BE2C (cell line): Measurements from ENCODE around the gene NPHP4.

ENCODE experiments used
- DNase-seq: peaks from one replicate; pipeline ENCODE4 v3.0.0-alpha.2; 2020
- H3K27me3 ChIP-seq: fragments of 250-450 bp; sonication (Bioruptor Pico); 2 replicates; pipeline ENCODE4 v1.5.1; 2020; ENCODE audit warnings: mild to moderate bottlenecking
- H3K36me3 ChIP-seq: fragments of 250-450 bp; sonication (Bioruptor Pico); 2 replicates; pipeline ENCODE4 v1.5.1; 2020; ENCODE audit warnings: mild to moderate bottlenecking
- H3K4me1 ChIP-seq: fragments of 250-450 bp; sonication (Bioruptor Pico); 2 replicates; pipeline ENCODE4 v1.5.1; 2020
- H3K4me3 ChIP-seq: 2 replicates; pipeline ENCODE4 v1.5.1; 2011; ENCODE audit warnings: low read depth, low read length
- H3K9me3 ChIP-seq: fragments of 250-450 bp; sonication (Bioruptor Pico); 2 replicates; pipeline ENCODE4 v1.5.1; 2020
- TF ChIP-seq, protein P1 (sequence below): IDR thresholded peaks from 2 replicates; pipeline ENCODE4 v1.5.1; 2012; ENCODE audit warnings: mild to moderate bottlenecking, low read depth, low read length

The NPHP4 gene

DNA sequence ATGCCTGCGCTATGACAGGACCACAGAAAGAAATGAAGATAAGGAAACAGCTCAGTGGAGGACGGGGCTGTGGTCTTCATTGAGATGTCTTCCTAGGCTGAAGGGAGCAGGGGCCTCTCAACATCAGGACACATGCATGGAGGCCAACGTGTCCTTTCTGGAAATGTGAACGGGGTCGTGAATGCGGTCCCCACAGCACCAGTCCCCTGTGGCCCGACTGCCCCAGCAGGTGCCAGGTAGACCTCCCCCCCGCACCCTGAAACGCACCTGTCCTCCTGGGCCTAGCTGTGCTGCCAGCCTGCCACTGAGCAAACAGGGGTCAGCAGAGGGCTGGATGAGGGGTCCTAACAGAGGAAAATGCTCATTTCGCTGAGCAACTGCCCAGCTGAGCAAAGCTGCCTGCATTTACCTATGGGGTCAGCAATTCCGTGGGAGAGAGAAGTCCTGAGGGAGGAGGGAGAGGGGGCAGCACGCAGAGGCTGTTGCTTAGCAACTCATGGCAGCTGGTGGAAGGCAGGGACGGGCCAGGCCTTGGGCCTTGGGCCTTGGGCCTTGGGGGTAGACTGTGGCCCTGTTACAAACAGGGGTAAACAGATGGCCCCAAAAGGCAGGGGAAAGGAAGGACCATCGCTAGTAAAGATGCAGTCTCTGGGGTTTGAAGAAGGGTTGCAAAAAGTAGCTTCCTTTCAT is 77.4 kb downstream of the NPHP4 start:
- DNase-seq = no peak
- Histone ChIP-seq H3K36me3 (no peaks in the 10 kb centered on the region), H3K4me1 (peaks cover 14% of the 10 kb centered on the region), H3K9me3 (no peaks in the 10 kb centered on the region), H3K27me3 (no peaks in the 10 kb centered on the region), H3K4me3 (no peak overlapping the region)
- TF ChIP-seq, protein P1, sequence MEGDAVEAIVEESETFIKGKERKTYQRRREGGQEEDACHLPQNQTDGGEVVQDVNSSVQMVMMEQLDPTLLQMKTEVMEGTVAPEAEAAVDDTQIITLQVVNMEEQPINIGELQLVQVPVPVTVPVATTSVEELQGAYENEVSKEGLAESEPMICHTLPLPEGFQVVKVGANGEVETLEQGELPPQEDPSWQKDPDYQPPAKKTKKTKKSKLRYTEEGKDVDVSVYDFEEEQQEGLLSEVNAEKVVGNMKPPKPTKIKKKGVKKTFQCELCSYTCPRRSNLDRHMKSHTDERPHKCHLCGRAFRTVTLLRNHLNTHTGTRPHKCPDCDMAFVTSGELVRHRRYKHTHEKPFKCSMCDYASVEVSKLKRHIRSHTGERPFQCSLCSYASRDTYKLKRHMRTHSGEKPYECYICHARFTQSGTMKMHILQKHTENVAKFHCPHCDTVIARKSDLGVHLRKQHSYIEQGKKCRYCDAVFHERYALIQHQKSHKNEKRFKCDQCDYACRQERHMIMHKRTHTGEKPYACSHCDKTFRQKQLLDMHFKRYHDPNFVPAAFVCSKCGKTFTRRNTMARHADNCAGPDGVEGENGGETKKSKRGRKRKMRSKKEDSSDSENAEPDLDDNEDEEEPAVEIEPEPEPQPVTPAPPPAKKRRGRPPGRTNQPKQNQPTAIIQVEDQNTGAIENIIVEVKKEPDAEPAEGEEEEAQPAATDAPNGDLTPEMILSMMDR = no peak

DNA sequence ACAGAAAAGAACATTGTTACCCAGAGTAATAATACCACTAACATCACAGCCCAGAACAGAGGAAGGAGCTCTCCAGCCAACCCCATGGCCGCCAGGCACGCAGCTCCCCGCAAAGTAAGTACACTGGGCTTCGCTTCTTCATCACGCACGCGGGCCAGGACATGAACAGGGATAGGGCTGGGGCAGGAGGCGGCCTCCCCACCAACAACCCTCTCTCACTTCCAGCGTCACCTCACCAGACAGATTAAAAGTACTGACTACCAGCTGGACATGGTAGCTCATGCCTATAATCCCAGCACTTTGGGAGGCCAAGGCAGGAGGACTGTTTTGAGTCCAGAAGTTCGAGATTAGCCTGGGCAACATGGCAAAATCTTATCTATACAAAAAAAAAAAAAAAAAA is 78.3 kb downstream of the NPHP4 start:
- no peaks in the 10 kb centered on the region for H3K27me3 ChIP-seq
- no peak overlapping the region for H3K4me3 ChIP-seq
- H3K9me3 ChIP-seq = no peaks in the 10 kb centered on the region
- TF ChIP-seq, protein P1 = no peak
- no peaks in the 10 kb centered on the region for H3K36me3 ChIP-seq
- peaks cover 14% of the 10 kb centered on the region for H3K4me1 ChIP-seq
- no peak for DNase-seq

DNA sequence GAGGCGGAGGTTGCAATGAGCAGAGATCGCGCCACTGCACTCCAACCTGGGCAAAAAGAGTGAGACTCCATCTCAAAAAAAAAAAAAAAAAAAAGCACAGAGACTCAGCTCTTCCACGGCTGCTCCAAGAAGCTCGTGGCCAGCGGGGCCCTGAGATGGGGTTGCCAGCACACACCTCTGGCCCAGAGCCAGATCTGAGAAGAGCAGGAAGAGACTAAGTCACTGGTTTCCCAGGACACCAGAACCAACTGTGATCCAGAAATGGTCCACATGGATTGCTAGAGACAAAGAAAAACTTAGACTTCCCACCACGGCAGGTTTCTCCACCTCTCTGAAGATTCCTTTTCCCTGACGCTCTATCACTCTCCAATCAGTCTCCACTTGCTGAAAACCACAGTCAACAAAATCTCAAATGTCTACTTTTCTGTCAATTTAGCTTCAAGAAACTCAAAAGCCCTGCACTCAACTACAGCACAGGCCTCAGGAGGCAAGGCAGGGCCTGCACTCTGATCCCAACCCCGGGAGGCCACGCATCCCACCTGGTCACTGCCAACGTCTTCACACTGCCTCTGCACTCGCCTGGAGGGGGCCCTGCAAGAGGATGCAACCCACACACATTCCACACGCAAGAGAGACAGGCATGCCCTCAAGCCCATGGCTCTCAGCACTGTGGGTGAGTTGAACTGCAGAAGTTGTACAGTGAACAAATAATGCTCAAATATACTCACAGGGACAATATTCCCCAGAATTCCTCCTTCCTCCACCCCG is 79.0 kb downstream of the NPHP4 start:
- TF ChIP-seq, protein P1 = no peak
- no peaks in the 10 kb centered on the region for H3K36me3 ChIP-seq
- H3K27me3 ChIP-seq = no peaks in the 10 kb centered on the region
- peaks cover 14% of the 10 kb centered on the region for H3K4me1 ChIP-seq
- H3K9me3 ChIP-seq = no peaks in the 10 kb centered on the region
- no peak overlapping the region for H3K4me3 ChIP-seq
- no peak for DNase-seq

DNA sequence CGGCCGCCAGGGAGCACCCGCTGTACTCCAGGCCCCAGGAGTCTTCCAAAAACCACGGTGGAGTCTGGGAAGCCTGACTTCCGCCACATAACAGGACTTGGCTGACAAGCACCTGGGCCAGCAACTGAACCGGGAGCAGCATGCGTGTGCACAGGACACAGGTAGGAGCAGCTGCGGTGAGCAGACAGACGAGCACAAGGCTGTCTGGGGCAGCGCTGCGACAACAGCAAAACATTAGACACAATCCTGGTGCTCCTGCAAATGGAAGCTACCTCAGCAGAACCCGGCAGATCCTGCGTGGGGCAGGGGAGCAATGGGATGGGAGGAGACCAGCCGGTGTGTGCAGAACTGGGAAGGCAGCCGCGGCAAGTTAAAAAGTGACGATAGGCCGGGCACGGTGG is 80.4 kb downstream of the NPHP4 start:
- Histone ChIP-seq H3K27me3 (no peaks in the 10 kb centered on the region), H3K4me3 (no peak overlapping the region), H3K36me3 (no peaks in the 10 kb centered on the region), H3K9me3 (no peaks in the 10 kb centered on the region), H3K4me1 (peaks cover 10% of the 10 kb centered on the region)
- no peak for DNase-seq
- TF ChIP-seq, protein P1 = no peak

DNA sequence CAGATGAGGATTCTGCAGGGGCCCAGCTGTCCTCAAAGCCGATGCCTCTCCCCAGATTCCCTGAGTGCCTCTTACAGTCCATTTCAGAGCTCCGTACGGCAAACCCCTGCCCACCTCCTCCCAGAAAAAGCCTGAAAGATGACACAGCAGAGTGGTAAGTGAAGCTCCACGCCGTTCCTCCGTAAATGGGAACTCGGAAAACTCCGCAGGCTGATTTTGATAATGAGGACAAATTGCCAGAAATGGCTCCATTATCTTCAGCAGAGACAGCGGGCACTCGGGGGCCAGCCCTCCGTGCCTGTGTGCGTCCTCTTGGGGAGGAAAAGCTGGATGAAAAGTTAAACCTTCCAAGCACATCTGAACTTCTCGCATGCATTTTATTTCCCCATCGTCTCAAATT is 81.1 kb downstream of the NPHP4 start:
- TF ChIP-seq, protein P1 = no peak
- H3K36me3 ChIP-seq = no peaks in the 10 kb centered on the region
- H3K4me3 ChIP-seq = no peak overlapping the region
- H3K9me3 ChIP-seq = no peaks in the 10 kb centered on the region
- H3K4me1 ChIP-seq = peaks cover 10% of the 10 kb centered on the region
- DNase-seq = peak; percentile 55
- H3K27me3 ChIP-seq = no peaks in the 10 kb centered on the region

DNA sequence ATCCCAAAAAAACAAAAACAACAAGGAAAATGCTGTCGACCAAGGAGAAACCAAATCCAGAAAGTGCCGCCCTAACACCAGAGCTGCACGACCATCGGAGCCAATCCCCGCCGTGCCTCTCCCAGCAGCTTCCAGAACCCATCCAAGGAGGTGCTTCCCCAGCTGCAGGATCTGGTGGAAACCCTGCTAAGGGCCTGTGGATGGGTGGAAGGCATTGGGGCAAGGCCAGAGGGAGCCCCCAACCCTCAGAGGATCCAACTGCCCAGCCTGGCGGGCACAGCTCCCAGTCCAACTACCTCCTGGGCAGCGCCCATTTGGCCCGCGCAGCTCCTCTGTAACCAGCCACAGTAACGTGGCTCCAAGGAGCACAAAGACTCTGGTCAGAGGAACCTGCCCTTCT is 81.6 kb downstream of the NPHP4 start:
- no peak overlapping the region for H3K4me3 ChIP-seq
- H3K27me3 ChIP-seq = no peaks in the 10 kb centered on the region
- no peaks in the 10 kb centered on the region for H3K36me3 ChIP-seq
- peaks cover 5% of the 10 kb centered on the region for H3K4me1 ChIP-seq
- TF ChIP-seq, protein P1 = no peak
- H3K9me3 ChIP-seq = no peaks in the 10 kb centered on the region
- no peak for DNase-seq
